ENCODE measurements around the gene SRP54.
"Not testable (repeated sequence)": the region's sequence is repeated elsewhere in the genome, so short reads cannot be mapped to it uniquely, and the experiment has no call there.

Gene SRP54

DNA sequence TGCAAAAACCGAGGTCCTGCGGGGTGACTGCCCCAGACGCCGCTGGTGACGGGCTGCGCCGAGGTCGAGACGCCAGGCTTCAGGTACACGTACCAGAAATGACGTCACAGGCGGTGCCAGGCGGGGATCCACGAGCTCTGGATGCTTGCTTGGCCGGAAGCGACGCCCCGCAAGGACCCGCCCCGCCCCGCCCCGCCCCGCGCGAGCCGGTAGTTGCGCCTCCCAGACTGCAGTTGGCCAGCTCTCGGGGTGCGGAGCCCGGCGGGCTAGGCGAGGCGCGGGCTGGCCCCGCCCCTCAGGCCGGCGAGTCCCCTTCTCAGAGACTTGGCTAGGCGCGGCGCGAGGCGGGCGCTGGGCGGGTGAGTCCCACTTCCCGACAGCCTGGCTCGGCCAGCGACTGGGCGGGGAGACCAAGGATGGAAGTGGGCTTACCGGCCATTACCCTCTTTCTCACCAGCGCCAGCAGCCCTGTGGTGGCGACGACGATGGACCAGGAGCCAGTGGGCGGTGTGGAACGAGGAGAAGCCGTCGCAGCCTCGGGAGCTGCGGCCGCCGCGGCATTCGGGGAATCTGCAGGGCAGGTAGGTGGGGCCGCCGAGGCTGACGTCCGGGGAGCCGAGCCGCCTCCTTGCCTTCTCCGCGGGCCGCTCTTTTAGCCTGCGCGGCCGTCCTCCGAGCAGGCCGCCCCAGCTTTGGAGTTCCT is 63.4 kb downstream of the SRP54 start, which contains the start of gene FAM177A1:
Gene FAM177A1 (plus strand): TSS at position 225 of the 703 bp plus-strand sequence. CDS start 192 bp downstream, at position 417.
- peak within 1 kb of the TSS; percentile 83 for H3K4me3 ChIP-seq (ENCODE audit: low read depth, low read length)
- peak; percentile 88 for DNase-seq (ENCODE audit: low read depth)
- TF ChIP-seq CTCF (IDR thresholded peaks at IDR 0.05; ENCODE audit: control insufficient read depth, extremely low read depth, insufficient read depth): no peak

GRCh38 chr14:35046751-35047536 is 64.2 kb downstream of the SRP54 start:
- DNase-seq (ENCODE audit: low read depth): no peak
- H3K4me3 ChIP-seq (ENCODE audit: low read depth, low read length): peak overlapping the region; percentile 83
- TF ChIP-seq CTCF (IDR thresholded peaks at IDR 0.05; ENCODE audit: control insufficient read depth, extremely low read depth, insufficient read depth): no peak

GRCh38 chr14:35047976-35048513 is 65.3 kb downstream of the SRP54 start:
- no peak overlapping the region for H3K4me3 ChIP-seq (ENCODE audit: low read depth, low read length)
- no peak for DNase-seq (ENCODE audit: low read depth)
- TF ChIP-seq CTCF (IDR thresholded peaks at IDR 0.05; ENCODE audit: control insufficient read depth, extremely low read depth, insufficient read depth): no peak

DNA sequence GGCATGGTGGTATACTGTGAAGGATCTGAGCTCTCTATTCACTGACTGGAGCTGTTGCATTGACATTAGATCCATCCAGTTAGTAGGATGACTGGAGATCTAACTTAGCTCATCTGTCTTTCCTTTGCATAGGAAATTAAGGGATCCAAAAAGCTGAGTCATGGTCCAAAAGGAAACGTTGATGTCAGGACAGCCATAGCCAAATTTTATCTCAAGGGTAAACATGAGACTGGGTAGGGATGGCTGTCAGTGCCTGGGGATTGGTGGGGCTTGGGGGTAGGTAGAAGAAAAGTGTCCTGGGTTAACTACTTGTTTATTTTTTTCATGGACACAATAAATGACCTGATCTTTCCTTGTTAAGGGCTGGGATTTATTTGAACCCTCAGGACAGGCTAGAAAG is 67.9 kb downstream of the SRP54 start:
- no peak overlapping the region for H3K4me3 ChIP-seq (ENCODE audit: low read depth, low read length)
- TF ChIP-seq CTCF (IDR thresholded peaks at IDR 0.05; ENCODE audit: control insufficient read depth, extremely low read depth, insufficient read depth): no peak
- no peak for DNase-seq (ENCODE audit: low read depth)

GRCh38 chr14:35051796-35052195 is 69.0 kb downstream of the SRP54 start:
- TF ChIP-seq CTCF (IDR thresholded peaks at IDR 0.05; ENCODE audit: control insufficient read depth, extremely low read depth, insufficient read depth): no peak
- no peak overlapping the region for H3K4me3 ChIP-seq (ENCODE audit: low read depth, low read length)
- no peak for DNase-seq (ENCODE audit: low read depth)

DNA sequence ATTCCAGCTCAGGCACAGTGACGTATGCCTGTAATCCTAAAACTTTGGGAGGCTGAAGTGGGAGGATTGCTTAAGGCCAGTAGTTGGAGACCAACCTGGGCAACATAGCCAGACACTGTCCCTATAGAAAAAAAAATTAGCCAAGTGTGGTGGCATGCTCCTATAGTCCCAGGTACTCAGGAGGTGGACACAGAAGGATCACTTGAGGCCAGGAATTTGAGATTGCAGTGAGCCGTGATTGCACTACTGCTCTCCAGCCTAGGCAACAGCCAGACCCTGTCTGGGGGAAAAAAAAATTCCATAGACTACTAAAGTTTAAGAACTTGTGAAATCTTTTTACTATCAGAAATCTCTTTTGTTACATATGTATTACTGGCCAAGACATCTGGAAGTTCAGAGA is 69.8 kb downstream of the SRP54 start:
- TF ChIP-seq CTCF (IDR thresholded peaks at IDR 0.05; ENCODE audit: control insufficient read depth, extremely low read depth, insufficient read depth): no peak
- H3K4me3 ChIP-seq (ENCODE audit: low read depth, low read length): no peak overlapping the region
- DNase-seq (ENCODE audit: low read depth): no peak

DNA sequence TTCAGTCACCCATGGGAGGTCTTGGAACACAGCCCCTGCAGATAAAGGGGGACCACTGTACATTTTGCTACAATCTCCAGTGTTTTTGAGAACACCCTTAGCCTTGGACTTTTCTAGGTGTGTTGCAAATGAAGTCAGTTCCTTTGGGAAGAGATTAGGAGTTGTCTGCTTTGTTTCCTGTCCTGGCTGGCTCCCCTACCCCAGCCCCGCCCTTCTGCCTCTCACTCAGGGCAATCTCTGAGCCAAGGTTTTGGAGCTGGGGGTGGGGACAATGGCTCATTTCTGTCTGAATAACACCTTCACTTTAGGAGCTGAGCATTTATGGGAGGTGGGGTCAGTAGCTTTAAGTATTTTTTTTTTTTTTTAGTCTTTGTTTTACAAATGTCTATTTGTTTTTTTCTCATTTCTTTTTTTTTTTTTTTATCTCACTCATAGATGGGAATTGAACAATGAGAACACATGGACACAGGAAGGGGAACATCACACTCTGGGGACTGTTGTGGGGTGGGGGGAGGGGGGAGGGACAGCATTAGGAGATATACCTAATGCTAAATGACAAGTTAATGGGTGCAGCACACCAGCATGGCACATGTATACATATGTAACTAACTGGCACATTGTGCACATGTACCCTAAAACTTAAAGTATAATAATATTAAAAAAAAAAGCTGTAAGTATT is 78.5 kb downstream of the SRP54 start:
- DNase-seq (ENCODE audit: low read depth): not testable (repeated sequence)

DNA sequence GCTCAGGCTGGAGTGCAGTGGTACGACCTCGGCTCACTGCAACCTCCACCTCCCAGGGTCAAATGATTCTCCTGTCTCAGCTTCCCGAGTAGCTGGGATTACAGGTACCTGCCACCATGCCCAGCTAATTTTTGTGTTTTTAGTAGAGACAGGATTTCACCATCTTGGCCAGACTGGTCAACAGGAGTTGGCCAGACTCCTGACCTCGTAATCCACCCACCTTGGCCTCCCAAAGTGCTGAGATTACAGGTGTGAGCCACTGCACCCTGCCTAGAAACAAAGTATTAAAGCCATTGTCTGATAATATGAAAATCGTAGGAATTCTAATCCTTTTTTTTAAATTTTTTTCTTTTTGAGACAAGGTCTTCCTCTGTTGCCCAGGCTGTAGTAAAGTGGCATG is 82.9 kb downstream of the SRP54 start:
- H3K4me3 ChIP-seq (ENCODE audit: low read depth, low read length); DNase-seq (ENCODE audit: low read depth): not testable (repeated sequence)

More for the DNA sequence above, 78.5 kb downstream of the SRP54 start:
- not testable (repeated sequence) for H3K4me3 ChIP-seq (ENCODE audit: low read depth, low read length)
